CD4-positive, alpha-beta T cell treated with Interleukin-10 for 1 hour (primary cell): Measurements from ENCODE around the gene KIF1A.
A peak's percentile ranks its signal among the peaks of the same experiment; 100 is the strongest.
"Not testable (repeated sequence)": the region's sequence is repeated elsewhere in the genome, so short reads cannot be mapped to it uniquely, and the experiment has no call there.

ENCODE experiments used
- DNase-seq: peaks from one replicate; pipeline ENCODE4 v3.0.0-alpha.2; 2020

KIF1A gene

GRCh38 chr2:240713928-240714746 lies 105.9 kb downstream of the KIF1A start:
- DNase-seq: no peak

- no peak for DNase-seq
Observed at GRCh38 chr2:240713071-240713927, 106.7 kb downstream of the KIF1A start.

- DNase-seq: no peak
Observed at GRCh38 chr2:240712121-240712520, 107.9 kb downstream of the KIF1A start.

- no peak for DNase-seq
Observed at GRCh38 chr2:240711701-240712100, 108.3 kb downstream of the KIF1A start.

- DNase-seq: no peak
Observed at GRCh38 chr2:240711296-240711695, 108.7 kb downstream of the KIF1A start.

GRCh38 chr2:240708457-240708856 lies 111.6 kb downstream of the KIF1A start:
- DNase-seq: no peak

- DNase-seq: no peak
Observed at GRCh38 chr2:240707821-240708220, 112.2 kb downstream of the KIF1A start.

GRCh38 chr2:240707043-240707756 lies 112.8 kb downstream of the KIF1A start:
- no peak for DNase-seq

- DNase-seq: peak; percentile 9
Observed at GRCh38 chr2:240705204-240705791, 114.7 kb downstream of the KIF1A start.

- DNase-seq: peak; percentile 21
Observed at GRCh38 chr2:240704651-240705050, 115.4 kb downstream of the KIF1A start.

GRCh38 chr2:240703417-240704341 lies 116.3 kb downstream of the KIF1A start:
- DNase-seq: no peak

GRCh38 chr2:240702640-240703011 lies 117.4 kb downstream of the KIF1A start:
- no peak for DNase-seq

GRCh38 chr2:240701736-240702639 lies 118.0 kb downstream of the KIF1A start:
- no peak for DNase-seq

GRCh38 chr2:240701091-240701735 lies 118.8 kb downstream of the KIF1A start:
- DNase-seq: no peak

GRCh38 chr2:240700616-240701015 lies 119.4 kb downstream of the KIF1A start:
- DNase-seq: not testable (repeated sequence)

- DNase-seq: not testable (repeated sequence)
Observed at GRCh38 chr2:240699835-240700234, 120.2 kb downstream of the KIF1A start.

- not testable (repeated sequence) for DNase-seq
Observed at GRCh38 chr2:240698852-240699561, 121.0 kb downstream of the KIF1A start.

- DNase-seq: not testable (repeated sequence)
Observed at GRCh38 chr2:240696469-240696868, 123.5 kb downstream of the KIF1A start.

GRCh38 chr2:240695593-240695992 lies 124.4 kb downstream of the KIF1A start:
- not testable (repeated sequence) for DNase-seq
